Measurements from ENCODE around the gene TARS3. TPM values are rescaled to one million over a fixed set of nuclear protein-coding genes. Genes with fewer than 3 reads are reported as not detected.

TARS3 gene
- polyA plus RNA-seq, 2 of the 4 experiments (the other 2 are of a cell fraction): 6.7 to 9.5 TPM

GRCh38 chr15:101667881-101668280, 56.4 kb downstream of the TARS3 start:
- ChIA-PET CTCF (interaction anchor here (0.6 to 2.3 kb wide), 10 partner anchors 9 to 368 kb away, joined by 3 to 8 read pairs (median 5); partner anchors contain the start of gene TARS3), POLR2A (no interaction called here)

GRCh38 chr15:101664303-101664913, 59.9 kb downstream of the TARS3 start:
- CTCF ChIA-PET: interaction anchor here (1.0 to 1.9 kb wide), 6 partner anchors 9 to 375 kb away, joined by 3 to 20 read pairs (median 4); no protein-coding TSS in a partner anchor
- Histone ChIP-seq H3K4me3 (no peak overlapping the region), H3K9me3 (no peaks in the 10 kb centered on the region), H3K4me2 (0 out of 3 replicates have a peak overlapping the region, but pooled peaks have one; percentile 19), H3K4me1 (0 out of 3 replicates have a peak, but pooled peaks cover under 1% of the 10 kb centered on the region), H3K27ac (no peak overlapping the region)
- FAIRE-seq: peak; percentile 43
- no peak for TF ChIP-seq EHMT2 (IDR thresholded peaks at IDR 0.05; ENCODE audit: low read depth)
- TF ChIP-seq RCOR1 (IDR thresholded peaks at IDR 0.05; ENCODE audit: low read depth, low read length): no peak
- TF ChIP-seq RAD21 (conservative IDR thresholded peaks at IDR 0.05 in 1 of 2, IDR thresholded peaks at IDR 0.05 in 1 of 2): peak; percentile 51 to 59; a peak in 4 of 5 replicates
- TF ChIP-seq SMC3 (IDR thresholded peaks at IDR 0.05): peak; percentile 63
- TF ChIP-seq CTCF (IDR thresholded peaks at IDR 0.05): peak; percentile 65
- no peak for TF ChIP-seq MAFK (IDR thresholded peaks at IDR 0.05; ENCODE audit: partially characterized antibody)
- POLR2A ChIA-PET: no interaction called here
- peak; percentile 90 to 97 for ATAC-seq
- peak; percentile 54 for DNase-seq (ENCODE audit: low read depth in 1 of 2, low spot score in 1 of 2)
- 41% methylated on average over 9 of the region's 9 CpGs for WGBS (ENCODE audit: missing lambda C conversion rate)

More at GRCh38 chr15:101667881-101668280, 56.4 kb downstream of the TARS3 start:
- no peak overlapping the region for H3K27ac ChIP-seq
- DNase-seq (ENCODE audit: low read depth in 1 of 2, low spot score in 1 of 2): no peak
- TF ChIP-seq CHD2 (IDR thresholded peaks at IDR 0.05; ENCODE audit: low read length, partially characterized antibody): no peak
- no peak for TF ChIP-seq REST (IDR thresholded peaks at IDR 0.05)
- no peak for TF ChIP-seq MAFK (IDR thresholded peaks at IDR 0.05; ENCODE audit: partially characterized antibody)
- no peak for TF ChIP-seq CBX8 (IDR thresholded peaks at IDR 0.05)
- TF ChIP-seq KDM1A (IDR thresholded peaks at IDR 0.05; ENCODE audit: low read depth): no peak
- TF ChIP-seq ATOH8 (CRISPR knock-in tag; IDR thresholded peaks at IDR 0.05; ENCODE audit: low read depth): no peak
- no peak for TF ChIP-seq KDM5A (IDR thresholded peaks at IDR 0.05)
- TF ChIP-seq CHD4 (IDR thresholded peaks at IDR 0.05; ENCODE audit: borderline replicate concordance): no peak
- H3K4me3 ChIP-seq: no peak overlapping the region
- WGBS (ENCODE audit: missing lambda C conversion rate): 69% methylated on average over 1 of the region's 1 CpG
- FAIRE-seq: no peak
- H3K4me1 ChIP-seq: 0 out of 3 replicates have a peak, but pooled peaks cover 6% of the 10 kb centered on the region
- ATAC-seq: no peak
- no peaks in the 10 kb centered on the region for H3K9me3 ChIP-seq
- no peak overlapping the region for H3K4me2 ChIP-seq

GRCh38 chr15:101662203-101662602, 62.1 kb downstream of the TARS3 start:
- ChIA-PET CTCF (no interaction called here), POLR2A (no interaction called here)
- Histone ChIP-seq H3K4me2 (no peak overlapping the region), H3K4me3 (no peak overlapping the region), H3K27ac (no peak overlapping the region), H3K9me3 (no peaks in the 10 kb centered on the region), H3K4me1 (no peaks in the 10 kb centered on the region)
- ATAC-seq: no peak
- 92% methylated on average over 1 of the region's 1 CpG for WGBS (ENCODE audit: missing lambda C conversion rate)
- FAIRE-seq: no peak
- TF ChIP-seq POLR2A (IDR thresholded peaks at IDR 0.05; ENCODE audit: low read length) (no peak), EP300 (IDR thresholded peaks at IDR 0.05) (no peak), KDM1A (IDR thresholded peaks at IDR 0.05; ENCODE audit: low read depth) (no peak), MAFK (IDR thresholded peaks at IDR 0.05; ENCODE audit: partially characterized antibody) (no peak), HOXB5 (CRISPR knock-in tag; IDR thresholded peaks at IDR 0.05) (no peak), CHD4 (IDR thresholded peaks at IDR 0.05; ENCODE audit: borderline replicate concordance) (no peak), ESRRA (IDR thresholded peaks at IDR 0.05; ENCODE audit: borderline replicate concordance, low read length) (no peak), CBX8 (IDR thresholded peaks at IDR 0.05) (no peak), FOXS1 (CRISPR knock-in tag; IDR thresholded peaks at IDR 0.05) (no peak), BHLHE40 (IDR thresholded peaks at IDR 0.05; ENCODE audit: low read depth, low read length) (no peak), MAZ (IDR thresholded peaks at IDR 0.05; ENCODE audit: borderline replicate concordance, low read depth, low read length) (no peak), GATA3 (IDR thresholded peaks at IDR 0.05; ENCODE audit: borderline replicate concordance) (no peak), MYC (IDR thresholded peaks at IDR 0.05; ENCODE audit: borderline replicate concordance, low read length) (no peak), CEBPB (IDR thresholded peaks at IDR 0.05) (no peak), JUN (IDR thresholded peaks at IDR 0.05) (no peak), RAD21 (conservative IDR thresholded peaks at IDR 0.05 in 1 of 2, IDR thresholded peaks at IDR 0.05 in 1 of 2) (no peak), TFCP2L1 (CRISPR knock-in tag; IDR thresholded peaks at IDR 0.05) (no peak), NR3C1 (IDR thresholded peaks at IDR 0.05) (no peak), ZFP36 (IDR thresholded peaks at IDR 0.05; ENCODE audit: borderline replicate concordance, partially characterized antibody) (no peak)
- DNase-seq (ENCODE audit: low read depth in 1 of 2, low spot score in 1 of 2): no peak

All from A549 (cell line).